Skeletal muscle cell (primary cell): Measurements from ENCODE around the gene GLYR1.
"Not testable (repeated sequence)": the region's sequence is repeated elsewhere in the genome, so short reads cannot be mapped to it uniquely, and the experiment has no call there.

Source experiments
- DNase-seq: peaks from one replicate; pipeline ENCODE4 v3.0.0-alpha.2; 2010; ENCODE audit warnings: low read depth
- H3K4me3 ChIP-seq: 2 replicates; pipeline ENCODE4 v1.5.1; 2011; ENCODE audit warnings: low read depth, mild to moderate bottlenecking, control low read depth, low read length, moderate library complexity

Gene GLYR1

DNA sequence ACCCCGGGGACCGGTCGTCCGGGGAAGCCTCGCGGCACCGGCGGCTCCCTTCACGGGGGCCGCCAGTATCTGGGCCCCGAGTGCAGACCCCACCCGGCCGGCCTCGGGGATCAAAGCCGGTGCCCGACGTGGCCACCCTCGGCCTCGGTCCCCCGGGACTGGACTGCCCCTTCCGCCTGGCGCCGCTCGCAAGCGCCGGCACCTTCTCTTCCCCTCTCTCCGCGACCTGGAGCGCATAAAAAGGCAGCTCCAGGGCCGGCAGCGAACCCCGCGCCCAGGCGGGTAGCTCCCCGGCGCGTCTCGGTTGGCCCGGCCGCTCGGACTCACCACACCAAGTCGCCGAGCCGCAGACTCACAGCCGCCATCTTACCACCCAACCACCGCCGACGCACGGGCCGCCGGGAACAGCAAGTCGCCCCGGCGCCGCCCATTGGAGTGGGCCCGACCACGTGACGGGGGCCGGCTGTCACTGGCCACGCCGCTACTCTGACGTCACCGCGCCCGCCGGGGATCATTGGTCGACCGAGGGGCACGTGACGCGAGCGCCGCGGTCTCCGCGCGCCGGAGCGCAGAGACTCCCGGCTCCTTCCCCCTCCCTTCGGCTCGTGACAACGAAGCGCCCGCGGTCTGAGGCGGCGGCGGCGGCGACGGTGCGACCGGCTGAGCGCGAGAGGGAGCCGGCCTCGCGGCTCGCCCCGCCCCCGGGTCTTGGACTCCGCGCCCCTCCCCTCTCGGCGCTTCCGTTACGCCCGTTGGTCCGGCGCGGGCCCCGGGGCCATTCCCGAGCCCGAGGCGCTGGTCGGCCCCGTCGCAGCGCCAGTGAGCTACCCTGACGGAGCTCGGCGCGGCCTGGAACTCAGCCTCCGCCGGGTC lies at the start of gene GLYR1, which contains the start of gene UBN1:
Gene GLYR1, minus strand, starts transcription at position 388 of the 873 bp plus-strand sequence. Its CDS starts 23 bp downstream, at position 365.
Gene UBN1, plus strand, starts transcription at position 581 of the 873 bp plus-strand sequence. CDS start 5,437 bp downstream, outside the sequence.
- DNase-seq: peak; percentile 84

GRCh38 chr16:4896761-4897160 lies 49.7 kb upstream of the GLYR1 start:
- not testable (repeated sequence) for H3K4me3 ChIP-seq, DNase-seq

More for the DNA sequence above, at the start of gene GLYR1, which contains the start of gene UBN1:
- peak within 1 kb of the TSS; percentile 87 for H3K4me3 ChIP-seq

GRCh38 chr16:4895366-4895765 lies 48.3 kb upstream of the GLYR1 start:
- H3K4me3 ChIP-seq: no peak overlapping the region
- no peak for DNase-seq

- H3K4me3 ChIP-seq: no peak overlapping the region
- no peak for DNase-seq
These were observed 47.4 kb upstream of the GLYR1 start for GRCh38 chr16:4894276-4895150.

GRCh38 chr16:4893103-4893862 lies 46.2 kb upstream of the GLYR1 start:
- H3K4me3 ChIP-seq: no peak overlapping the region
- DNase-seq: no peak

DNA sequence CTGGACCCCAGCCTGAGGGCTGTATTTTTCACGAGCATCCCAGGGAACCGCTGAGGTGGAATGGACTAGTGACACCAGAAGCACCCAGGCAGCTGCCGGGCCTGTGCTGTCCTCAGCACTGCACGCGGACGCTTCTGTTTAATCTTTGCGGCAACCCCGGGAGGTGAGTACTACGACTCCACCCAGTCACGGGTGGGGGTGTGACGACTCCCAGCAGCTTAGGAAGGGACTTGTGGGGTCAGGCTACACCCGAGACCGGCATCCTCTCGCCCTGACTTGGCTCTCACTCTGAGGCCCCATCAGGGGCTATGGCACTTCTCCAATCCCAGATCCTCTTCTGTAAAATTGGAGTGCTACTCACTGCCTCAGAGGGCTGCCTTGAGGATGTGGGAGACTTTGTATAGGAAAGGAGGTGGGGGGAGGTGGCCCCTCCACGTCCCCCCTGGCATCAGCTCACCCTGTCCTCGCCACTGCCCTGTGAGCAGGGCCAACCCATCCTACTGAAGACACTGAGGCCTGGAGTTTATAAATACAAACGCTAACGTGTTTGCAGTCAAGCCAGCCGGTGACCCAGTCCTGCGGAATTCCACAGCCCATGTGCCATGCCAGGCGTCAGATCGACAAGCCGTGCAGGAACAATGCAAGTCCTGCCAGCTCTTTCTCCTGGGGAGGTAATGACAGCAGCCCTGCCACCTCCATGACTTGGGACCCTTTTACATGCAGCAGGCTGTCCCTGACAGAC lies 45.4 kb upstream of the GLYR1 start:
- no peak overlapping the region for H3K4me3 ChIP-seq
- DNase-seq: peak; percentile 37

DNA sequence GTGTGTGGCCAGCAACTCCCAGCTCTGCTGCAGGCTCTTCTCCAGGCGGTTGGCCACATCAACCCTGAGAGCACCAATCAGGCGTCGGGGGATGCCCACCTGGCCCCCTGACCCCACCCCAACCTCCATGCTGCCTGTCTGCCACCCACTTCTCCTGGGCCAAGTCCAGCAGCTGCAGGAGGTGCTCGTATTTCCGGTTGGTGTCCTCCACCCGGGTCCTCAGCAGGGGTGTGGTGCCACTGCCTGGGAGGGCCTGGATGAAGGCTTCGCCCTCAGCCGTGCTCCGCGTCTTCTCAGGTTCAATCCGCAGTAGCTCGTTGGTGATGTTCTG lies 44.8 kb upstream of the GLYR1 start:
- no peak overlapping the region for H3K4me3 ChIP-seq
- no peak for DNase-seq

- DNase-seq: no peak
- H3K4me3 ChIP-seq: no peak overlapping the region
These were observed 44.2 kb upstream of the GLYR1 start for GRCh38 chr16:4891097-4891885.

- no peak for DNase-seq
- H3K4me3 ChIP-seq: no peak overlapping the region
These were observed 43.6 kb upstream of the GLYR1 start for GRCh38 chr16:4890686-4891085.

- H3K4me3 ChIP-seq: no peak overlapping the region
- no peak for DNase-seq
These were observed 42.9 kb upstream of the GLYR1 start for GRCh38 chr16:4890026-4890425.

- H3K4me3 ChIP-seq: no peak overlapping the region
These were observed 41.5 kb upstream of the GLYR1 start for GRCh38 chr16:4888428-4889135.

DNA sequence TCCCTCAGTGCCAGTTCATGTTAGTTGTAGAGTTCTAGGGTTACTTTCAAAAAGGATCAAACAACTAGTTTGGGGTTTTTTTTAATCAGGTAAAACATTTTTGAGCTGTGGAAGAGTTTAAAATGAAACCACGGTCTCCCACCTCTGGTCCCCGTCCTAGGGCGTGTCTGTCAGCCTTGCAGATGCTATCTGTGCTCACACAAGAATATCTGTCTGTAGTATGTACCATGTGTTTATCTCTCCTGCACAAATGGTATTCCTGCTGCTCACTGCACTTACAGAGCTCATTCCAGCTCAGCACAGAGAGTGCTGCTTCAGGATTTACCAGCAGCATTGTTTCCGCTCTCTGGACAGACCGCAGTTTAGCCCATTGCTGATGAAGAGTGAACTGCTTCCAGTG lies 39.1 kb upstream of the GLYR1 start:
- no peak overlapping the region for H3K4me3 ChIP-seq
- no peak for DNase-seq

More at GRCh38 chr16:4888428-4889135, 41.5 kb upstream of the GLYR1 start:
- DNase-seq: no peak

GRCh38 chr16:4884972-4885874 lies 38.1 kb upstream of the GLYR1 start:
- H3K4me3 ChIP-seq: no peak overlapping the region
- no peak for DNase-seq

- no peak overlapping the region for H3K4me3 ChIP-seq
- DNase-seq: no peak
These were observed 37.1 kb upstream of the GLYR1 start for GRCh38 chr16:4884209-4884608.

GRCh38 chr16:4883501-4883900 lies 36.4 kb upstream of the GLYR1 start:
- no peak overlapping the region for H3K4me3 ChIP-seq
- no peak for DNase-seq

GRCh38 chr16:4882633-4883285 lies 35.7 kb upstream of the GLYR1 start:
- no peak overlapping the region for H3K4me3 ChIP-seq
- peak; percentile 33 for DNase-seq
